ENCODE results near the gene GNG3. TPM values are rescaled to one million over a fixed set of nuclear protein-coding genes. Genes with fewer than 3 reads are reported as not detected.

Gene GNG3
- total RNA-seq, 1 experiment from 2014 or later, result not detected

- POLR2A ChIA-PET, result no interaction called here
- Histone ChIP-seq H3K27ac (ENCODE audit: low read depth, low read length) (no peak overlapping the region), H3K9me3 (ENCODE audit: control insufficient read depth in 1 of 2, insufficient read depth in 1 of 2, low read depth in 1 of 2, low read length in 2 of 2) (no peaks in the 10 kb centered on the region), H3K4me2 (ENCODE audit: low read length) (no peak overlapping the region), H2AFZ (ENCODE audit: low read depth, low read length, poor library complexity, severe bottlenecking) (no peak overlapping the region), H4K20me1 (ENCODE audit: insufficient read depth) (no peaks in the 10 kb centered on the region), H3K4me1 (ENCODE audit: control insufficient read depth in 1 of 2, insufficient read depth in 2 of 2, low read length in 2 of 2) (no peaks in the 10 kb centered on the region), H3K9me2 (ENCODE audit: insufficient read depth) (no peaks in the 10 kb centered on the region), H3K9ac (ENCODE audit: low read length) (no peak overlapping the region), H3K27me3 (ENCODE audit: insufficient read depth, low read length) (no peaks in the 10 kb centered on the region), H3K36me3 (ENCODE audit: control insufficient read depth in 1 of 2, insufficient read depth in 2 of 2, low read length in 2 of 2) (peaks cover 51 to 68% of the 10 kb centered on the region in 2 experiments), H3K79me2 (ENCODE audit: insufficient read depth, low read length) (peaks cover 40% of the 10 kb centered on the region), H3K4me3 (replicated peaks in 1 of 2; ENCODE audit: low read depth in 1 of 2, low read length in 2 of 2) (no peak overlapping the region)
- BruUV-seq (replicated peaks), result no TSS peak
- intact Hi-C loops (cut with micrococcal nuclease), result no loop called here
- CTCF ChIA-PET, result no interaction called here
- DNase-seq (ENCODE audit: low read depth, low spot score) (no peak), ATAC-seq (no peak)
- no peak for TF ChIP-seq MAX (IDR thresholded peaks at IDR 0.05)
- no peak for TF ChIP-seq SIN3A (IDR thresholded peaks at IDR 0.05; ENCODE audit: low read depth)
- TF ChIP-seq SRF (IDR thresholded peaks at IDR 0.05; ENCODE audit: low read depth), result no peak
- TF ChIP-seq ZBTB33 (IDR thresholded peaks at IDR 0.05; ENCODE audit: extremely low read depth, insufficient replicate concordance, low read length), result no peak
- no peak for TF ChIP-seq CTCF (IDR thresholded peaks at IDR 0.05 in 2 of 3, conservative IDR thresholded peaks at IDR 0.05 in 1 of 3; ENCODE audit: borderline replicate concordance in 1 of 3, insufficient read depth in 1 of 3, low read depth in 2 of 3, low read length in 2 of 3)
- TF ChIP-seq CBX3 (IDR thresholded peaks at IDR 0.05; ENCODE audit: low read depth), result no peak
- TF ChIP-seq REST (IDR thresholded peaks at IDR 0.05; ENCODE audit: low read depth), result no peak
- TF ChIP-seq FOSL1 (IDR thresholded peaks at IDR 0.05; ENCODE audit: low read depth), result no peak
- TF ChIP-seq ZFX (IDR thresholded peaks at IDR 0.05), result no peak
- RAD21 ChIA-PET (ENCODE audit: low non-redundant PET in 1 of 2, low total read pairs in 2 of 2, uncharacterized antibody in 2 of 2, unreplicated experiment in 2 of 2), result no interaction called here
Measured at GRCh38 chr11:62712276-62712812, 4.9 kb downstream of the GNG3 start.

Data from HCT116 (cell line).